GM12801 (cell line): ENCODE measurements around the gene BNC2.

Experiments
- TF ChIP-seq, protein P1 (sequence below): IDR thresholded peaks from one replicate; pipeline ENCODE4 v1.5.1; 2011; ENCODE audit warnings: control low read depth; ENCODE audit not compliant: insufficient read length; ENCODE audit errors: extremely low read depth

Gene BNC2

DNA sequence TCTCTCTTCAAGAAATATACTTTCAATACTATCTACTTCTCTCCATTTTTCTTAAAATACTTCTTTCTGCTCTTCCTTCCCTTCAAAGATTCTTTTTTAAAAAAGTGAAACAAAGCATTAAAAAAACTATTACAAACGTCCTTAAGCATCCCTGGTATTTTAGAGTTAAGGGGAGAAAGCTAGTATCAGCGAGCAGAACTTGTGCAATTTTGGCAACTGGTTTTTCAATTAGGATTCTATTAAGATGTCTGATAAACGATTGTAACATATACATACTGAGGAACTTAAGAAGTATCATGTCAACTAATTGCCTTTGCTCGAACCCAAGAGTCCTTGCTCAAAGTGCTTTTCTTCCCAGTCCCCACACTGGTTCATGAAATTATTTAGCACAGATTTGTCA is 459.2 kb downstream of the BNC2 start:
- TF ChIP-seq, protein P1, sequence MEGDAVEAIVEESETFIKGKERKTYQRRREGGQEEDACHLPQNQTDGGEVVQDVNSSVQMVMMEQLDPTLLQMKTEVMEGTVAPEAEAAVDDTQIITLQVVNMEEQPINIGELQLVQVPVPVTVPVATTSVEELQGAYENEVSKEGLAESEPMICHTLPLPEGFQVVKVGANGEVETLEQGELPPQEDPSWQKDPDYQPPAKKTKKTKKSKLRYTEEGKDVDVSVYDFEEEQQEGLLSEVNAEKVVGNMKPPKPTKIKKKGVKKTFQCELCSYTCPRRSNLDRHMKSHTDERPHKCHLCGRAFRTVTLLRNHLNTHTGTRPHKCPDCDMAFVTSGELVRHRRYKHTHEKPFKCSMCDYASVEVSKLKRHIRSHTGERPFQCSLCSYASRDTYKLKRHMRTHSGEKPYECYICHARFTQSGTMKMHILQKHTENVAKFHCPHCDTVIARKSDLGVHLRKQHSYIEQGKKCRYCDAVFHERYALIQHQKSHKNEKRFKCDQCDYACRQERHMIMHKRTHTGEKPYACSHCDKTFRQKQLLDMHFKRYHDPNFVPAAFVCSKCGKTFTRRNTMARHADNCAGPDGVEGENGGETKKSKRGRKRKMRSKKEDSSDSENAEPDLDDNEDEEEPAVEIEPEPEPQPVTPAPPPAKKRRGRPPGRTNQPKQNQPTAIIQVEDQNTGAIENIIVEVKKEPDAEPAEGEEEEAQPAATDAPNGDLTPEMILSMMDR = no peak

DNA sequence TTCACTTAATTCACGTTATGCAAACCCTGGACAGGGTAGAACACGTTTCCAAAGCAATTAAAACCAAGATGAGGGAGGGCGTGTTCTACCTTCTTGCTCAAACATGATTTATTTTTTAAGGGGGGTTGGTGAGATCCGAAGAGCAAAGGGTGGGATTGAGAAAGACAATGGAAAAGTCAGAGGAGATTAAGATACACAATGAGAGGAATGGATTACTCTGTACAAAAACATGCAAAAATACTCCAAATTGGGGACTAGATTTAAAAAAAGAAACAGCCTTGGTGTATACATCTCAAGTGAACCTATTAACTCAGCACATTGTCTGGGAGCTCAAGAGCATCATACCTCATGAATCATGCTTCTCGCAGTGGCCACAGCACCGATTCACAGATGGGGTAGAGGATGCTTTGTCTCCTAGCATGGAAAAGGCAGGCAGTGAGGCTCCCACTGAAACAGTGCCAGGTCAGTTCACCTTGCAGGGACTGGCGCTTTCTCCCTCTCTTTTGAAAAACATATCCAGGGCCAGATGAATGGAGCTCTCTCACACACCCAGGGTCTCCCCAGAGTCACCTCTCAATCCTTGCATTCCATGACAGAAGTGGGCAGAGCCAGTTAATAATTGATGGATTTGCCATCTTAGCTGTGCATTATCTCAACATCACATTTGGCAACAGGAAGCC is 459.7 kb downstream of the BNC2 start:
- TF ChIP-seq, protein P1 = no peak

DNA sequence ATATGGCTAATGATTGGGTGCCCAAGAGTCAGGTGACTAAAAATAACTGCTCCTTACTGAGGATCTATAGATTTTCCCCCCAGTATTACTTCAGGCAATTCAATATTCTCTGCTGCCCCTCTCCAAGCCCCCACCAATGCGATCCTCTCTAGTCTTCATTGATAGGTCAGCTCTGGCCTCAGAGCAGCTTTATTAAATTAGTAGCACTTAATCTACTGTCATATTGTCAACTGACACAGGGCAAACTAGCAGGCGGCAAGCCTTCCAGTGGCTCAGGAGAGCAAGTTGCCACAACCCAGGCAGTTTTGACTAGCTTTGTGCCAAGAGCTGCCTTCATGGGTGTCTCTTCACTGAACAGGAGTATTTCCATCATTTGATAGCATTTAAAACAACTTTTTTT is 462.9 kb downstream of the BNC2 start:
- TF ChIP-seq, protein P1 = no peak

DNA sequence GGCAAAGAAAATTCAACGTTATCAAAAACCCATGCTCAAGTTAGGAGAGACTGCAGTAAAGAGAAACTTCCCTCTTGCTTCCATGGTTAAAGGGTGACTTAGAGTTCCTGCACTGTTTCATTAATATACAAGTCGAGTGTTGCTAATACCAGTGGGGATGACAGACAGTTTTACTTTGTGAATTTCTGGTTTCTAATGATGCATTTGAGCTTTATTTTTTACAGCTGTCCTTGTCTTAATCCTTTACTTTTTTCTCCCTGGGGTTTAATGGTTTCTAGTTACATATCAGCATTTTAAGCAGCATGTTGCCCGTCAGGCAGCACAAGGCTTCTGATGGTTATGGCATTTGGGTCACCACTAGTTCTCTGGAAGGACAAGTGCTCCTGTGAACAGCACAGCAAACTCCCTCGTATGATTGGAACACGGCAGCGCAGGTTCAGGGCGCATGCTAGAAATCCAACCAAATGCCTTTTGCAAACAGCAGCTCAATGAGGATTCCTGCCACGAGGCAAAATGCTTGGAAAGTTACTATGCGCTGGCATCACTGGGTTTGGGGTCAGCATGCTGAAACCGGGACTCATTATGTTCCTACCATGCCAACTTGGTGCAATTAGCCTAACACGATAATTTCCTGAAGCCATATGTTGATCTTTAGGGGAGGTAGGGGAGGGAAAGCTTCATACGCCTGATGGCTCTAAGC is 463.8 kb downstream of the BNC2 start:
- TF ChIP-seq, protein P1 = no peak

DNA sequence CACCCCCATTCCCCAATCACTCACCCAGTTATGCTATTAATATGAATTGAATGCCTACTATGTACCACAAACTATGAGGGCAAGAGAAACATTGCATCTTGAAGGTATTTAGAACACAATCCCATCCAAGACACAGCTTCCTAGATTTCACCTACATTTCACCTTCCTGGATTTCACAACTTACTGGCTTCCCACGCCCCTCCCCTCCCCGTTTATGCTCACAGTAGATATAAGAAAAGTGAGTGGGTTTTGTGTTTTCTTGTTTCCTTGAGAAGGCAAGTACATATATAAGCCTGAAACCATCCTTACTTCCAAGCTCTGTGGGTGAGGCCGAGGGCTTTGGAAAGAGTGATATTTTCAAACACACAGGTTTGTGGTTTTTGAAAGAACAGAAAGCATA is 465.0 kb downstream of the BNC2 start:
- TF ChIP-seq, protein P1 = no peak

DNA sequence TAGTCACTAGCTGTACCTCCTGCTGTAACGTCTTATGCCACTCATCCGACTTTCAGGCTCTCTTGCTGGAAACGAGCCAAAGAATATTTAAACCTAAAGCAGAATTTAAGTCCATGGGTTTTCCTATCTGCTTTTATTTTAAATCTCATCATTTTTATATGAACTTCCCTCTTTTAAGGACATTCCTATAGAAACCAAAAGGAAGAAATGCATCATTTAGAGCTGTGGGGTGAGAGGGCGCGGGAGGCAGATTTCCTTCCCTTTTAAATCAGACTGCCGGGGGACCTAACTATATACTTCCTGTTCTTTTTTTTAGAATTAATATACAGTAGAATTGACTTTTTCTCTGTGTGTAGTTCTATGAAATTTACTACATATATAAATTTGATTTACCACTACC is 468.8 kb downstream of the BNC2 start:
- TF ChIP-seq, protein P1 = no peak

DNA sequence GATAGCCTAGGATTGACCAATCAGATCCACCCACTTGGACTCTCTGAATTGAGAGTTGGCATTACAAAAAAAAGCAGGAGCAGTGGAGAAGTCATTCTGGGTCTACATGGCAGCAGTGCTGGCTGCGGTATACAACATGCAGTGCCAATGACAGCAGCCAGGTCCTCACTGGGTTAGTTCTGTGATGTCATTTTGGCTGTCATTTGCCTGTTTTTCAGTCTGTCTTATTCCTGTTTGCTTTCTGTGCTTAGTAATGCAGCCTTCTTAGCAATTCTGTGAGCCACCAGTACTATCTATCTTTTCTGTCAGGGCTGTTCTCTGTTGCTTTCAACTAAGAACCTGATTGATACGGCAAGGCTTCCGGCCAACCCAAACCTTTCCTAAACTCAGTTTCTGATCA is 471.8 kb downstream of the BNC2 start:
- TF ChIP-seq, protein P1 = no peak
